ENCODE data around the gene HTR3A.
"Not testable (repeated sequence)": the region's sequence is repeated elsewhere in the genome, so short reads cannot be mapped to it uniquely, and the experiment has no call there.

The HTR3A gene

DNA sequence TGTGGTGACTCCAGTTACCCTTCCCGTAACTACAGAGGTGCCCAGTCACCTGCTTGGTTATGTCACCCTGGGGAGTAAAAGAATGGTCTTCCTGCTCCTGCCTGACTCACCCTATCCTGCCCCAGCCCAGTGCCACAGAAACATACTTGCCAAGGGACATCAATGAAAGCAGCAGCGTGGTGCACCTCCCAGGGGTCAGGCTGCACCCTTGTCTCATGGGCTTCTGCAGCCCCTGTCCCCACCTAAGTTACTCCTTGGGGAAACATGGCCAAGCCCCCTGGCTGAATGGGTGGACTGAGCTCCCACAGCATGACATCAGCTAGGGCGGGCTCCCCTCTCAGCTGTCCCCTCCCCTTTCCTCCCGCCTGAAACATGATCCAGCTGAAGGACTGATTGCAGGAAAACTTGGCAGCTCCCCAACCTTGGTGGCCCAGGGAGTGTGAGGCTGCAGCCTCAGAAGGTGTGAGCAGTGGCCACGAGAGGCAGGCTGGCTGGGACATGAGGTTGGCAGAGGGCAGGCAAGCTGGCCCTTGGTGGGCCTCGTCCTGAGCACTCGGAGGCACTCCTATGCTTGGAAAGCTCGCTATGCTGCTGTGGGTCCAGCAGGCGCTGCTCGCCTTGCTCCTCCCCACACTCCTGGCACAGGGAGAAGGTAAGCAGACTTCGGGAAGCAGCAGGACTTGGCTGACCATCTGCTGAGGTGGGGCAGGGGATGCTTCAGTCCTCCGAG lies at the start of gene HTR3A:
Gene HTR3A, plus strand, starts transcription at position 368 of the 730 bp plus-strand sequence. Its CDS starts 218 bp downstream, at position 586.
- H3K9me3 Mint-ChIP-seq = no peaks in the 10 kb centered on the region
- H3K27ac Mint-ChIP-seq (ENCODE audit: low read depth) = no peak within 1 kb of the TSS
- no peak for DNase-seq (ENCODE audit: low spot score in 2 of 2)
- no peak within 1 kb of the TSS for H3K4me3 Mint-ChIP-seq
- H3K27me3 Mint-ChIP-seq = peaks cover 59% of the 10 kb centered on the region
- ATAC-seq (replicated peaks; ENCODE audit: extremely low read depth, poor library complexity, severe bottlenecking) = no peak
- no peaks in the 10 kb centered on the region for H3K4me1 Mint-ChIP-seq
- no peaks in the 10 kb centered on the region for H3K36me3 Mint-ChIP-seq (ENCODE audit: insufficient read depth)

DNA sequence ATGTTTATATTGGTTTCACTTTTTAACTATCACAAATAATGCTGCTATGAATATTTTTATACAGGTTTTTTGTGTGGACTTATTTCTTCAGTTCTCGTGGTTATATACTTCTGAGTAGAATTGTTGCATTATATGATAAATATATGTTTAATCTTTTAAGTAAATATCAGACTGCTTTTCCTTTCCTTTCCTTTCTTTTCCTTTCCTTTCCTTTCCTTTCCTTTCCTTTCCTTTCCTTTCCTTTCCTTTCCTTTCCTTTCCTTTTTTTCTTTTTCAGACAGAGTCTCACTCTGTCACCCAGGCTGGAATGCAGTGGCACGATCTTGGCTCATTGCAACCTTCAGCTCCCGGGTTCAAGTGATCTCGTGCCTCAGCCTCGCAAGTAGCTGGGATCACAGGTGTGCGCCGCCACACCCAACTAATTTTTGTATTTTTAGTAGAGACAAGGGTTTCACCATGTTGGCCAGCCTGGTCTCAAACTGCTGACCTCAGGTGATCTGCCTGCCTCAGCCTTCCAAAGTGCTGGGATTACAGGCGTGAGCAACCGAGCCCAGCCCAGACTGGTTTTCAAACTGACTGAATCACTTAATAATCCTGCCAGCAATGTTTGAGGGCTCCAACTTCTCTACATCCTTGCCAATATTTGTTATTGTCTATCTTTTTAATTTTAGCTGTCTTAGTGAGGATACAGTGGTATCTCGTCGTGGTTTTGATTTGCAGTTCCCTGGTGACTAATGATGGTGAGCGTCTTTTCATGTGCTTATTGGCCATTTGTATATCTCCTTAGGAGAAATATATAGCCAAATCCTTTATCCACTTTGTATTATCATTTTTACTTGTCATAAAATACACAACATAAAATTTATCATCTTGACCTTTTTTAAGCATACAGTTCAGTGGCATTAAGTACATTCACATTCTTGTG lies 48.4 kb upstream of the HTR3A start:
- Mint-ChIP-seq H3K4me1 (no peaks in the 10 kb centered on the region), H3K27ac (ENCODE audit: low read depth) (peak overlapping the region; percentile 25), H3K4me3 (no peak overlapping the region), H3K27me3 (peaks cover 52% of the 10 kb centered on the region), H3K9me3 (no peaks in the 10 kb centered on the region), H3K36me3 (ENCODE audit: insufficient read depth) (no peaks in the 10 kb centered on the region)
- DNase-seq (ENCODE audit: low spot score in 2 of 2) (no peak), ATAC-seq (replicated peaks; ENCODE audit: extremely low read depth, poor library complexity, severe bottlenecking) (no peak)

DNA sequence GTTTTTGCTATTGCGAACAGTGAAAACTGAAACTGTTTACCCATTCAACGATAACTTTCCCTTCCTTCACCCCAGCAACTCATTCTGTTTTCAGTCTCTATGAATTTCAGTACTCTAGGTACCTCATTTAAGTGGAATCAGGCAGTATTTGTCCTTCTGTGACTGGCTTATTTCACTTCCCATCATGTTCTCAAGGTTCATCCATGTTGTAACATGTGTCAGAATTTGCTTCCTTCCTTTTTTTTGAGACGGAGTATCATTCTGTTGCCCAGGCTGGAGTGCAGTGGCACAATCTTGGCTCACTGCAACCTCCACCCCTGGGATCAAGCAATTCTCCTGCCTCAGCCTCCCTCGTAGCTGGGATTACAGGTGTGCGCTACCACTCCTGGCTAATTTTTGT lies 46.6 kb upstream of the HTR3A start:
- Mint-ChIP-seq H3K4me1 (no peaks in the 10 kb centered on the region), H3K4me3 (no peak overlapping the region), H3K27me3 (peaks cover 56% of the 10 kb centered on the region), H3K36me3 (ENCODE audit: insufficient read depth) (no peaks in the 10 kb centered on the region), H3K27ac (ENCODE audit: low read depth) (no peak overlapping the region), H3K9me3 (no peaks in the 10 kb centered on the region)
- ATAC-seq (replicated peaks; ENCODE audit: extremely low read depth, poor library complexity, severe bottlenecking) (no peak), DNase-seq (ENCODE audit: low spot score in 2 of 2) (no peak)

DNA sequence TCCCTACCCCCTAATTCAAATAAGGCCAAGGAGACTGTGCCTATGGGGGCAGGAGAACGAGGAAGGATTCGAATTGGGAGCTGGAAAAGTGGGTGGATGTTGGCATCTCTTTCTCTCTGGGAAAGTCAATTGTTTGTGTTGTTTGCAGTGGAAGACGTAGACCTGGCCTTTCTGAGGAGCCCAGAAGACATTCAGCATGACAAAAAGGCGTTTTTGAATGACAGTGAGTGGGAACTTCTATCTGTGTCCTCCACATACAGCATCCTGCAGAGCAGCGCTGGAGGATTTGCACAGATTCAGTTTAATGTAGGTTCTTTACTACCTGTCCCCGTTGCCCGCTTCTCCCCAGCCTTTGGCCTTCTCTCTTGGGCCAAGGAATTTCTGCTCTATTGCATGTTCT lies 42.1 kb upstream of the HTR3A start:
- H3K36me3 Mint-ChIP-seq (ENCODE audit: insufficient read depth) = no peaks in the 10 kb centered on the region
- DNase-seq (ENCODE audit: low spot score in 2 of 2) = no peak
- no peak for ATAC-seq (replicated peaks; ENCODE audit: extremely low read depth, poor library complexity, severe bottlenecking)
- no peak overlapping the region for H3K27ac Mint-ChIP-seq (ENCODE audit: low read depth)
- no peaks in the 10 kb centered on the region for H3K4me1 Mint-ChIP-seq
- no peaks in the 10 kb centered on the region for H3K9me3 Mint-ChIP-seq
- H3K4me3 Mint-ChIP-seq = no peak overlapping the region
- peaks cover 67% of the 10 kb centered on the region for H3K27me3 Mint-ChIP-seq

DNA sequence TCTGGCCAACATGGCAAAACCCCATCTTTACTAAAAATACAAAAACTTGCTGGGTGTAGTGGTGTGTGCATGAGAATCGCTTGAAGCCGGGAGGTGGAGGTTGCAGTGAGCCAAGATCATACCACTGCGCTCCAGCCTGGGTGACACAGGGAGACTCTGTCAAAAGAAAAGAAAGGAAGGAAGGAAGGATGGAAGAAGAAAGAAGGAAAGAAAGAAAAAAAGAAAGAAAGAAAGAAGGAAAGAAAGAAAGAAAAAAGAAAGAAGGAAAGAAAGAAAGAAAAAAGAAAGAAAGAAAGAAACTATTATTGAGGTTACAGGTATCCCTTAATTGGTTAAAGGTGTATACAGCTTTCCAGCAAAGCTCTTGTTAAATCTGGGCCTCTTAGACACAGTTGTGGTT lies 40.7 kb upstream of the HTR3A start:
- H3K4me3 Mint-ChIP-seq; H3K27ac Mint-ChIP-seq (ENCODE audit: low read depth); ATAC-seq (replicated peaks; ENCODE audit: extremely low read depth, poor library complexity, severe bottlenecking); H3K4me1 Mint-ChIP-seq; DNase-seq (ENCODE audit: low spot score in 2 of 2); H3K36me3 Mint-ChIP-seq (ENCODE audit: insufficient read depth); H3K9me3 Mint-ChIP-seq: not testable (repeated sequence)
- H3K27me3 Mint-ChIP-seq = peaks cover 56% of the 10 kb centered on the region

DNA sequence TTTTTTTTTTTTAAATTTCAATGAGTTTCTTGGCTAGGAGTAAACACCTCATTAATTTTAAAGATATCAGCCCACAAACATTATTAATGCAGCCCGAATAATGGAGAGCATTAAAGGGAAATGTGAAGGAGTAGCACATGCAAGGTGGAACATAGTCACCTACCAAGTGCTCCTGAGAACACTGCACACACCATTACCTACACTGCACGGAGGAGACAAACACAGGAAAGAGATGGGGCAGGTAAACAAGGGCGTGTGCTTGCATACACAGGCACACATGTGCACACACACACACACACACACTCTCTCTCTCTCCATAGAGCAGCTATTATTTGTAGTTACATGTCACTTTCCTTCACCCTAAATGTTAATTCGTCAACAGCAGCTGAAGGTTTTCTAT lies 40.1 kb upstream of the HTR3A start:
- Mint-ChIP-seq H3K27me3 (peaks cover 56% of the 10 kb centered on the region), H3K27ac (ENCODE audit: low read depth) (no peak overlapping the region), H3K4me1 (no peaks in the 10 kb centered on the region), H3K4me3 (no peak overlapping the region), H3K36me3 (ENCODE audit: insufficient read depth) (no peaks in the 10 kb centered on the region), H3K9me3 (no peaks in the 10 kb centered on the region)
- no peak for ATAC-seq (replicated peaks; ENCODE audit: extremely low read depth, poor library complexity, severe bottlenecking)
- DNase-seq (ENCODE audit: low spot score in 2 of 2) = no peak

DNA sequence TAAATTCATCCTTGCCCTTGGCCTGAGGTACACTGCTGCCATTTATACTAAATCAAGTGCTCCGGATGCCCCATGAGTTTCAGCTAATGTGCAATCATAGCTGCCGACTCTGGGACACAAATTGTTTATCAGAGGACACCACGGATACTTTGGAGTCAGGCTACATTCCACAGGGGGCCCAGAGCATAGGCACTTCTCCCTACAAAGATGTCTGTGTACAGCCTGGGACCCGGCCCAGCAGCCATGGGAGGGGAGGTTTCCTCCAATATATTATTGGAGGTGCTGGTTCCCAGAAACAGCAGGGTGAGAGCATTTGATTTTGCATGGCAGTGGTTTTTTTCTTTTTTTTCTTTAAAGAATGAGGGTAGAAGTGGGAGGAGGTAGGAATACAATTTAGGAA lies 39.0 kb upstream of the HTR3A start:
- H3K9me3 Mint-ChIP-seq = no peaks in the 10 kb centered on the region

DNA sequence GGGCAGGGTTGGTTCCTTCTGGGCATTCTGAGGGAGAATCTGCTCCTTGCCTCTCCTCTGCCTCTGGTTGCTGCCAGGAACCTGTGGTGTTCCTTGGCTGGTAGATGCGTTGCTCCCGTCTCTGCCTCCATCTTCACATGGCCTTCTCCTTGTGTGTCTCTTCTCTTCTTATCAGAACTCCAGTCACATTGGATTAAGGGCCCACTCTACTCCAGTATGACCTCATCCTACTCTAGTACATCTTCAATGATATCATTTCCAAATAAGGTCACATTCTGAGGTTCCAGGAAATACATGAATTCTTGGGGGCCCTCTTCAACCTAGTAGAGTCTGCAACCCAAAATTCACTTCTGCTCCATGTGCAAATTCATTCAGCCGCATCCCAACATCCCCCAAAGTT lies 37.0 kb upstream of the HTR3A start:
- no peak for ATAC-seq (replicated peaks; ENCODE audit: extremely low read depth, poor library complexity, severe bottlenecking)
- no peaks in the 10 kb centered on the region for H3K36me3 Mint-ChIP-seq (ENCODE audit: insufficient read depth)
- no peak overlapping the region for H3K27ac Mint-ChIP-seq (ENCODE audit: low read depth)
- H3K4me1 Mint-ChIP-seq = no peaks in the 10 kb centered on the region
- no peak overlapping the region for H3K4me3 Mint-ChIP-seq
- no peaks in the 10 kb centered on the region for H3K9me3 Mint-ChIP-seq
- H3K27me3 Mint-ChIP-seq = peaks cover 26% of the 10 kb centered on the region
- no peak for DNase-seq (ENCODE audit: low spot score in 2 of 2)

More for the DNA sequence above, 39.0 kb upstream of the HTR3A start:
- Mint-ChIP-seq H3K4me3 (no peak overlapping the region), H3K36me3 (ENCODE audit: insufficient read depth) (no peaks in the 10 kb centered on the region), H3K27me3 (peaks cover 45% of the 10 kb centered on the region), H3K4me1 (no peaks in the 10 kb centered on the region), H3K27ac (ENCODE audit: low read depth) (no peak overlapping the region)
- no peak for DNase-seq (ENCODE audit: low spot score in 2 of 2)
- no peak for ATAC-seq (replicated peaks; ENCODE audit: extremely low read depth, poor library complexity, severe bottlenecking)

DNA sequence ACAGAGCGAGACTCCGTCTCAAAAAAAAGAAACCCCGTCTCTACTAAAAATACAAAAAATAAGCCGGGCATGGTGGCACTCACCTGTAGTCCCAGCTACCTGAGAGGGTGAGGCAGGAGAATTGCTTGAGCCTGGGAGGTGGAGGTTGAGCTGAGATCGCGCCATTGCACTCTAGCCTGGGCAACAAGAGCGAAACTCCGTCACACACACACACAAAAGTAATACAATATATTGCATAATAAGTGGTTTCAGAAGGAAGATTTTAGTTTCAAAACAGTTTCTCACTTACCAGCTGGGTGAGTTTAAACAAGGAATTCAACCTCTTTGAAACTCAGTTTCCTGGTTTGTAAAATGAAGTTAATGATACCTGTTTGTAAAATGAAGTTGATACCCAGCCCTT lies 32.7 kb upstream of the HTR3A start:
- Mint-ChIP-seq H3K27me3 (no peaks in the 10 kb centered on the region), H3K4me1 (no peaks in the 10 kb centered on the region), H3K9me3 (no peaks in the 10 kb centered on the region), H3K4me3 (no peak overlapping the region), H3K36me3 (ENCODE audit: insufficient read depth) (no peaks in the 10 kb centered on the region), H3K27ac (ENCODE audit: low read depth) (no peak overlapping the region)
- DNase-seq (ENCODE audit: low spot score in 2 of 2) (no peak), ATAC-seq (replicated peaks; ENCODE audit: extremely low read depth, poor library complexity, severe bottlenecking) (no peak)

DNA sequence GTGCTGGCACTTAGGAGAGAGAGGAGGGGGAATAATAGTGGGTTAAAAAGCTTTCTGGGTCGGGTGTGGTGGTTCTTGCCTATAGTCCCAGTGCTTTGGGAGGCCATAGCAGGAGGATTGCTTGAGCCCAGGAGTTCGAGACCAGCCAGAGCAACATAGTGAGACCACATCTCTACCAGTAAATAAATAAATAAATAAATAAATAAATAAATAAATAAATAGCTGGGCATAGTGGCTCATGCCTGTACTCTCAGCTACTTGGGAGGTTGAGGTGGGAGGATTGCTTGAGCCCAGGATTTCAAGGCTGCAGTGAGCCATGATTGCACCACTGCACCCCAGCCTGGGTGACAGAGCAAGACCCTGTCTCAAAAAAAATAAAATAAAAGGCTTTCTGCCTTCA lies 28.7 kb upstream of the HTR3A start:
- H3K4me1 Mint-ChIP-seq; H3K9me3 Mint-ChIP-seq; H3K27ac Mint-ChIP-seq (ENCODE audit: low read depth); H3K4me3 Mint-ChIP-seq; H3K36me3 Mint-ChIP-seq (ENCODE audit: insufficient read depth); DNase-seq (ENCODE audit: low spot score in 2 of 2); ATAC-seq (replicated peaks; ENCODE audit: extremely low read depth, poor library complexity, severe bottlenecking): not testable (repeated sequence)
- H3K27me3 Mint-ChIP-seq = peaks cover 21% of the 10 kb centered on the region

DNA sequence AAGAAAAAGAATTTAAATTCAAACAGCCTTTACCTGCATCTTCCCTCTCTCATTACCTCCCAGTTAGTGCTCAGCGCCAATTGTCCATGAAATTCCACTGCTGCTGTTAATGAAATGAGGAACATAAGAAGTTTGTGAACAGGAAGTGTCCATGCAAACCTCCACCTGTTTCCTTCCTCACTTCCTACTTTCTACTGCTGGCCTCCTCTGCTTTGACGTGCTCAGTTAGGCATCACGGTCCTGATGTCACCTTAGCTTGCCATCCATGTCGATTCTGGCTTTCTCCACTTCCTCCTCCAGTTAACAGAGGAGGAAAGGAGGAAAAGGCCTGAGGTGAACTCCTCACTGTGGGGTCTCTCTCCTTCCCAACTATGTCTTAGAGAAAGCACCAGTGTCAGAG lies 26.9 kb upstream of the HTR3A start:
- DNase-seq (ENCODE audit: low spot score in 2 of 2) = no peak
- Mint-ChIP-seq H3K36me3 (ENCODE audit: insufficient read depth) (no peaks in the 10 kb centered on the region), H3K27ac (ENCODE audit: low read depth) (no peak overlapping the region), H3K4me3 (no peak overlapping the region), H3K27me3 (peaks cover 40% of the 10 kb centered on the region), H3K9me3 (no peaks in the 10 kb centered on the region), H3K4me1 (no peaks in the 10 kb centered on the region)
- ATAC-seq (replicated peaks; ENCODE audit: extremely low read depth, poor library complexity, severe bottlenecking) = no peak

DNA sequence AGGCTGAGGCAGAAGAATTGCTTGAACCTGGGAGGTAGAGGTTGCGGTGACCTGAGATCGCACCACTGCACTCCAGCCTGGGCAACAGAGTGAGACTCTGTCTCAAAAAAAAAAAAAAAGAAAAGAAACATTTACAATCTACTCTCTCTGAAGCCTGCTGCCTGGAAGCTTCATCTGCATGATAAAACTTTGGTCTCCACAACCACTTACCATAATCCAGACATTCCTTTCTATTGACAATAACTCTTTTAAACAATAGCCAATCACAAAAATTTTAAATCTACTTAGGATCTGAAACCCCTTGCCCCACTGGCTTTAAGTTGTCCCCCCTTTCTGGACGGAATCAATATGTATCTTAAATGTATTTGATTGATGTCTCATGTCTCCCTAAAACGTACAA lies 25.0 kb upstream of the HTR3A start:
- H3K9me3 Mint-ChIP-seq = no peaks in the 10 kb centered on the region
- no peaks in the 10 kb centered on the region for H3K4me1 Mint-ChIP-seq
- ATAC-seq (replicated peaks; ENCODE audit: extremely low read depth, poor library complexity, severe bottlenecking) (no peak), DNase-seq (ENCODE audit: low spot score in 2 of 2) (no peak)
- peaks cover 58% of the 10 kb centered on the region for H3K27me3 Mint-ChIP-seq
- no peaks in the 10 kb centered on the region for H3K36me3 Mint-ChIP-seq (ENCODE audit: insufficient read depth)
- H3K27ac Mint-ChIP-seq (ENCODE audit: low read depth) = no peak overlapping the region
- no peak overlapping the region for H3K4me3 Mint-ChIP-seq

DNA sequence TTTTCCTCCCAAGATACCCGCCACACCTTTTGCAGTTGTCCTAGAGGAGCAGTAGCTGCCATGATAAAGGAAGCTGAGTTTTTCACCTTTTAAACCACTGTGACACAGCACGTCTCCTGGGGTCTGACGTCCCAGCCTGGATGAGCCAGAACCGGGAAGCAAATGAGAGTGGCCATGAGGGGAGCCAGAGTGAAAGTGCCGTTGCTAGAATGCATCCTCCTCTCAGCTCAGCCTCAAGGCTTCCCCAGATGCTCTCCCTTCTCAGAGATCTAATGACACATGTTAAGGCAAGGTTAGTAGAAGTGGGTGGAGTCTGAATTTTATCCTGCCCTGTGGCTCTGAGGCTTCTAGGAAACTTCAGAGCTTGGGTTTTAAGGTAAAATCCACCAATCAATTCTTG lies 23.4 kb upstream of the HTR3A start:
- Mint-ChIP-seq H3K4me3 (no peak overlapping the region), H3K27me3 (peaks cover 60% of the 10 kb centered on the region), H3K27ac (ENCODE audit: low read depth) (no peak overlapping the region), H3K4me1 (no peaks in the 10 kb centered on the region), H3K9me3 (no peaks in the 10 kb centered on the region), H3K36me3 (ENCODE audit: insufficient read depth) (no peaks in the 10 kb centered on the region)
- DNase-seq (ENCODE audit: low spot score in 2 of 2) (no peak), ATAC-seq (replicated peaks; ENCODE audit: extremely low read depth, poor library complexity, severe bottlenecking) (no peak)

All from central memory CD8-positive, alpha-beta T cell (primary cell).